BJ (cell line): Measurements from ENCODE around the gene TYR. TPM values are rescaled to one million over a fixed set of nuclear protein-coding genes. Genes with fewer than 3 reads are reported as not detected.
"Not testable (repeated sequence)": the region's sequence is repeated elsewhere in the genome, so short reads cannot be mapped to it uniquely, and the experiment has no call there.

Experiments
- CTCF ChIA-PET: fragments of 350-600 bp; formaldehyde crosslinking; extraction: SDS; loops from one replicate; lab custom pipeline; 2021; ENCODE audit warnings: antibody characterized with exemption, inconsistent platforms; lab: Yijun Ruan, JAX
- POLR2A ChIA-PET: fragments of 300-600 bp; sonication (Branson Sonifier 250); formaldehyde crosslinking; extraction: SDS; loops from one replicate; lab custom pipeline; 2021; ENCODE audit warnings: antibody characterized with exemption; lab: Charles Lee
- DNase-seq: peaks from one replicate; pipeline ENCODE4 v3.0.0-alpha.2; 2011; ENCODE audit warnings: low read depth
- H3K27me3 ChIP-seq: 2 replicates; pipeline ENCODE4 v1.6.0; 2011; ENCODE audit warnings: low read length; ENCODE audit not compliant: control insufficient read depth, insufficient read depth
- H3K36me3 ChIP-seq: 2 replicates; pipeline ENCODE4 v1.5.1; 2011; ENCODE audit warnings: low read length; ENCODE audit not compliant: control insufficient read depth, insufficient read depth
- H3K4me3 ChIP-seq: 2 replicates; pipeline ENCODE4 v1.5.1; 2011; ENCODE audit warnings: low read depth, mild to moderate bottlenecking, control low read depth, low read length
- polyA plus RNA-seq: library from polyadenylated mRNA; depleted of rRNA; stranded (reverse); fragments of >200 nt; gene quantifications from 2 replicates; pipeline ENCODE4 v1.2.3, GENCODE V29; 2011; rRNA removed
- TF ChIP-seq, protein P1 (sequence below): IDR thresholded peaks from 2 replicates; pipeline ENCODE4 v1.5.1; 2011; ENCODE audit warnings: low read depth, mild to moderate bottlenecking, control low read depth, inconsistent platforms, low read length, moderate library complexity; ENCODE audit not compliant: insufficient read depth

TYR gene
- polyA plus RNA-seq, 1 experiment: not detected

DNA sequence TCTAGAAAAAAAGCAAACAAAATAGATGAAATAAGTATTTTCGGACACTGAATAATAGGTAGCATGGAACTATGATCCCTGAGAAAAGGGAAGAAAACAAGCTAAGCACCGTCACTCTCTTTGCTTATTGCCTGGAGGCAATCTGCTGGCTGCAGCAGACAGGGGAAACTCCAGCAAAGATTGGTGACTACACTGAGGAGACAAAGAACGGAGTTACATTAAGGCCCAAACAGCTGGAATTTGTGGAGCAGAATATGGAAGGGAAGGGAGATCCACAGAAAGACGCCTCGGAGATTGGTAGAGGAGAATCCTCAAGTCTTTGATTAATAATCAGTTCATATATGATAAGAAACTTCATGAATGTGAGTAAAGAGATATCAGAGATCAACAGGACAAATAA, 150.2 kb downstream of the TYR start:
- H3K36me3 ChIP-seq: no peaks in the 10 kb centered on the region
- TF ChIP-seq, protein P1, sequence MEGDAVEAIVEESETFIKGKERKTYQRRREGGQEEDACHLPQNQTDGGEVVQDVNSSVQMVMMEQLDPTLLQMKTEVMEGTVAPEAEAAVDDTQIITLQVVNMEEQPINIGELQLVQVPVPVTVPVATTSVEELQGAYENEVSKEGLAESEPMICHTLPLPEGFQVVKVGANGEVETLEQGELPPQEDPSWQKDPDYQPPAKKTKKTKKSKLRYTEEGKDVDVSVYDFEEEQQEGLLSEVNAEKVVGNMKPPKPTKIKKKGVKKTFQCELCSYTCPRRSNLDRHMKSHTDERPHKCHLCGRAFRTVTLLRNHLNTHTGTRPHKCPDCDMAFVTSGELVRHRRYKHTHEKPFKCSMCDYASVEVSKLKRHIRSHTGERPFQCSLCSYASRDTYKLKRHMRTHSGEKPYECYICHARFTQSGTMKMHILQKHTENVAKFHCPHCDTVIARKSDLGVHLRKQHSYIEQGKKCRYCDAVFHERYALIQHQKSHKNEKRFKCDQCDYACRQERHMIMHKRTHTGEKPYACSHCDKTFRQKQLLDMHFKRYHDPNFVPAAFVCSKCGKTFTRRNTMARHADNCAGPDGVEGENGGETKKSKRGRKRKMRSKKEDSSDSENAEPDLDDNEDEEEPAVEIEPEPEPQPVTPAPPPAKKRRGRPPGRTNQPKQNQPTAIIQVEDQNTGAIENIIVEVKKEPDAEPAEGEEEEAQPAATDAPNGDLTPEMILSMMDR: no peak
- CTCF ChIA-PET: no interaction called here
- no peaks in the 10 kb centered on the region for H3K27me3 ChIP-seq
- POLR2A ChIA-PET: interaction anchor here (0.6 kb wide), 1 partner anchor 222 kb away, joined by 4 read pairs; no protein-coding TSS in a partner anchor
- no peak for DNase-seq
- no peak overlapping the region for H3K4me3 ChIP-seq

DNA sequence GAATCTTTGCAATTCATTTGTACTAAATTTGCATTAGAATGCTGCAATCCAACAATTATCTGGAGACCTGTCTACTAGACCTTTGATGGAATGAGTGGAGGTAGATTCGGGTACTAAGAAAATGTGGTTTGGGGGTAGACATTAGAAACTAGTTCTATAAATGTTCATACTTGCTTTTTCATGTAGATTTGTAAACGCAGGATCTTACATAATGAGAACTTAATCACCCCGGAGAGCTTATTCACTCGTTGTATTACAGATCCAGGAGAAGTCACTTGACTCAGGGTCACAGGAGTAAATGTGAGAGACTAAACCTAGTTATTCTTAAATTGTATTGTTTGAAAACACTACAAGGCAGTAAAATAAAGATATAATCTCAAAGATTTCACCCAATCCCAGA, 154.3 kb downstream of the TYR start:
- POLR2A ChIA-PET, DNase-seq, H3K36me3 ChIP-seq, H3K27me3 ChIP-seq, H3K4me3 ChIP-seq: not testable (repeated sequence)
- CTCF ChIA-PET: interaction anchor here (0.8 to 1.8 kb wide), 4 partner anchors 72 to 235 kb away, joined by 3 to 6 read pairs (median 4); no protein-coding TSS in a partner anchor

DNA sequence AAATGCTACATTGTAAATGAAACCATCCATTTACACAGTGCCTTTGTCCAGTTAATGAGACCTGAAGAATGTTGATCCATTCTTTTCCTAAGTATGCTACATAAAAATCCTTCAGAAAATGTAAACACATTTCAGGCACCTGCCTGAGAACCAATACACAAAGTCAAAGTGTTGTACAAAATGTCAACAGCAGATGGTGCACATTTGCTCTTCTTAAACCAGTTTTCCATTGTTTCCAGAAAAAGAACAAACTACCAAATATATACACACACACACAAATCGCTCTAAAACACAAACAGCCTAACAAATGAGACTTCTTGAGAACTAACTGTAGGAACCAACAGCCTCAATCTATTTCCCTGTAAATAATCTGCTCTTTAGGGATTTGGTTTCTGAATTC, 156.0 kb downstream of the TYR start:
- H3K4me3 ChIP-seq, POLR2A ChIA-PET, H3K36me3 ChIP-seq, H3K27me3 ChIP-seq, DNase-seq: not testable (repeated sequence)
- TF ChIP-seq, protein P1: peak; percentile 43
- CTCF ChIA-PET: interaction anchor here (1.8 kb wide), 2 partner anchors 70 to 73 kb away, joined by 5 to 6 read pairs; no protein-coding TSS in a partner anchor

DNA sequence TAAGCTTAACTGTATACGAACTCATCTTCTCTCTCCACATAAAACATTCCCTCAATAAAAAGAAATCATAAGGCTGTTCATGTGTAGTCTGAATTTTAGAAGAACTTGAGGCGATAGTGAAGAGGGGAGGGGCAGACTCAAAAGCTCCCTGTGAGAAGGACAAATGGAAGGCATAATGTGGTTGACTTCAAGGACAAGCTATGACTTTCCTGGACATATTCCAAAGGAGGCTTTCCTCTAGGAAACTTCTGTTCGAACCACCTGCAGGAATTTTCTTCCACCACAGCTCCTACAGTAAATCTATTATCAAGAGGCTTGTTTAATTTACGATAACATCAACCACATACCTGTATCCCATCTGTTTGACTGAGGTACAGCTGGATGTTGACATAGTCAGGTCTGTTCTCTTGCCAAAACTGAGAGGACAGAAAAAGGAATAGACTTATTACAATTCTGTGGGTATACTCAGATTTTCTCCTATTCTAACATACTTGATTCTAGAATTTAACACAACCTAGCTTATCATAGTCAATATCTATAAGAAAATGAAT, 159.5 kb downstream of the TYR start:
- CTCF ChIA-PET, POLR2A ChIA-PET, H3K27me3 ChIP-seq, DNase-seq, H3K4me3 ChIP-seq, H3K36me3 ChIP-seq: not testable (repeated sequence)

DNA sequence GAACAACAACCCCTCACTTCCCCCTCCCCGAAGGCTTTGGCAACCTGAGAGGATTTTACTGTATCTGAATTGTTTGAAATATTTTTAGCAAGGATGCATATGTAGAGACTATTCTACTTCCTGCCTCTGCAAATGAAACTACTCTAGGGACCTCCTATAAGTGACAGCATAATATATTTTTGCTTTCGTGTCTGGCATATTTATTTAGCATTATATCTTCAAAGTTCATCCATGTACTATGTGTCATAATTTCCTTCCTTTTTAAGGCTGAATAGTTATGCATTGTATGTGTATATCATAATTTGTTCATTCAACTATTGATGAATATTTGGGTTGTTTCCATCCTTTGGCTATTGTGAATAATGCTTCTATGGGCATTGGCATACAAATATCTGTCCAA, 160.4 kb downstream of the TYR start:
- H3K27me3 ChIP-seq, DNase-seq, POLR2A ChIA-PET, H3K36me3 ChIP-seq, CTCF ChIA-PET, H3K4me3 ChIP-seq: not testable (repeated sequence)

DNA sequence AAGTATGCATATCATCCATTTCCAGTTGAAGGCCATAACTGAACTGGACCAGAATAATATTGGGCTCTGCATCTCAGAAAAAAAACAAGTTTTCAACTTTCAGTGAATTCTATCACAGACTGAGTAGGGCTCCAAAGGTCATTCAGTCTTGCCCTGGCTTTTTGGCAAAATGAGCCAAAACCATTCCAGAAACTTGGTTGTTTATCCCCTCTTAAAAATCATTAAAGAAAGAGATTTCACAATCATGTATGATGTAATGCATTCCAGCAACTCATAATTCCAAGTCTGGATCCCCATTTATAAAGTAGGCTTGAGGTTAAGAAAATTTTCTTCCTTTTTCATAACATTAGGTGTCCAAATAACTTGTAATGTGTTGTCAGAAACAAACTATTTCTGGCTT, 162.8 kb downstream of the TYR start:
- H3K4me3 ChIP-seq, H3K27me3 ChIP-seq, H3K36me3 ChIP-seq, CTCF ChIA-PET, POLR2A ChIA-PET: not testable (repeated sequence)
- peak; percentile 53 for DNase-seq

DNA sequence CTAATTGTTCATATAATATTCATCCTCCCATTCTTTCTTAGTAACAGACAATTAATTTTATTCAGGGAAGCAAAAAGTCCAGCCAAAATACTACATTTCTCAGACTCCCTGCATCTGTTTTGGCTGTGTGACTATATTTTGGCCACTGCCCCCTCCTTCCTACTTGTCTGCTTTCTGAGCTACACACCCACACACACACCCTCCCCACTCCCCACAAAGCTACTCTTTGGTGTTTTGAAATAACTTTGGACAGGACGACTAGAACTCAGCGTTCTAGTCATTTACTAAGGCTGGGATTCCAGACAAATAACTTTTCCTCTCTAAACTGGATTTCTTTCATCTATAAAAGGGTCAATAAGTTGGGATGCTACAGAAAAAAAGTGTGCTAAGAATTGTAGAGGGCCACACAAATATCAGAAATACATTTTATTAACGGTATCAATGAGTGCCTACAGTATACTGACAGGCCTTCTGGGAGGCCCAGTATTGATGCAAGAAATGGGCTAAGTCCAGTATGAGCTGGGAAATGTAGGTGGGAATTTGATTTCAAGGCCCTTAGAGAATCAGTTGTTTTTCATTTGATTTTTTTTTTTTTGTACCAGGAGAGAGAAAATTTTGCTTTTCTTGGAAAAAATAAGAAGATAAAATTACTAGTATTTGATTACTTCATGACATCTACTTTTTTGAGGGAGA, 165.4 kb downstream of the TYR start:
- H3K4me3 ChIP-seq, H3K27me3 ChIP-seq, DNase-seq, POLR2A ChIA-PET, H3K36me3 ChIP-seq: not testable (repeated sequence)
- CTCF ChIA-PET: interaction anchor here (0.7 kb wide), 1 partner anchor 186 kb away, joined by 3 read pairs; no protein-coding TSS in a partner anchor

Other genes starting within 250 kb of the TYR start
- not detected in 2 replicates for gene GRM5, start 111.9 kb upstream of the TYR start, polyA plus RNA-seq